HepG2 (cell line): ENCODE measurements around the gene KCTD5. TPM values are rescaled to one million over a fixed set of nuclear protein-coding genes. Genes with fewer than 3 reads are reported as not detected.
A peak's percentile ranks its signal among the peaks of the same experiment; 100 is the strongest.

Experiments used
- AHR ChIP-seq: IDR thresholded peaks from 2 replicates; pipeline ENCODE4 v1.6.1; 2018; ENCODE audit warnings: missing genetic modification reagents, missing compliant biosample characterization
- BHLHE40 ChIP-seq: IDR thresholded peaks from 2 replicates; pipeline ENCODE4 v1.6.1; 2011; ENCODE audit warnings: low read length, improper control_type of control experiment
- CC2D1A ChIP-seq: sonication (generic); formaldehyde crosslinking; IDR thresholded peaks from 2 replicates; pipeline ENCODE4 v1.8.1; 2023; ENCODE audit warnings: mild to moderate bottlenecking, missing genetic modification reagents
- CERS6 ChIP-seq: sonication (generic); formaldehyde crosslinking; IDR thresholded peaks from 2 replicates; pipeline ENCODE4 v1.5.0; 2020; ENCODE audit warnings: missing genetic modification reagents
- ERF ChIP-seq: IDR thresholded peaks from 2 replicates; pipeline ENCODE4 v1.6.1; 2018; ENCODE audit warnings: missing biosample characterization, missing genetic modification reagents
- FOXA1 ChIP-seq, 2 experiments: fragments of 450-650 bp in 1 of 2; sonication (generic) in 1 of 2; formaldehyde crosslinking in 1 of 2; IDR thresholded peaks; 2 replicates each; pipeline versions ENCODE4 v1.4.0 to v1.6.1; 2016 to 2020; ENCODE audit warnings: missing genetic modification reagents in 1 of 2
- GFI1 ChIP-seq: sonication (generic); formaldehyde crosslinking; IDR thresholded peaks from 2 replicates; pipeline ENCODE4 v1.5.0; 2020; ENCODE audit warnings: missing genetic modification reagents, mild to moderate bottlenecking, borderline replicate concordance
- GPBP1L1 ChIP-seq: sonication (generic); formaldehyde crosslinking; IDR thresholded peaks from 2 replicates; pipeline ENCODE4 v1.5.0; 2020; ENCODE audit warnings: mild to moderate bottlenecking, missing genetic modification reagents
- HOXA7 ChIP-seq: sonication (generic); formaldehyde crosslinking; IDR thresholded peaks from 2 replicates; pipeline ENCODE4 v1.8.1; 2022; ENCODE audit warnings: mild to moderate bottlenecking, missing genetic modification reagents, moderate library complexity
- MYNN ChIP-seq: sonication (generic); formaldehyde crosslinking; IDR thresholded peaks from 2 replicates; pipeline ENCODE4 v1.4.0; 2020; ENCODE audit warnings: mild to moderate bottlenecking, low read depth, missing genetic modification reagents
- NFYC ChIP-seq: IDR thresholded peaks from 2 replicates; pipeline ENCODE4 v1.6.1; 2016; ENCODE audit warnings: missing genetic modification reagents, missing compliant biosample characterization
- RELA ChIP-seq: sonication (generic); formaldehyde crosslinking; IDR thresholded peaks from 2 replicates; pipeline ENCODE4 v1.4.0; 2020; ENCODE audit warnings: missing genetic modification reagents
- SKIL ChIP-seq: sonication (generic); formaldehyde crosslinking; IDR thresholded peaks from 2 replicates; pipeline ENCODE4 v1.8.0; 2022; ENCODE audit warnings: missing genetic modification reagents, mild to moderate bottlenecking, moderate library complexity, borderline replicate concordance
- THRA ChIP-seq: sonication (generic); formaldehyde crosslinking; IDR thresholded peaks from 2 replicates; pipeline ENCODE4 v1.4.0; 2020; ENCODE audit warnings: missing genetic modification reagents, borderline replicate concordance
- ZFP36L1 ChIP-seq: sonication (generic); formaldehyde crosslinking; IDR thresholded peaks from 2 replicates; pipeline ENCODE4 v1.8.0; 2022; ENCODE audit warnings: mild to moderate bottlenecking, missing genetic modification reagents, moderate library complexity
- ZFYVE20 ChIP-seq: sonication (generic); formaldehyde crosslinking; IDR thresholded peaks from 2 replicates; pipeline ENCODE4 v1.8.0; 2023; ENCODE audit warnings: low read depth, mild to moderate bottlenecking, moderate library complexity, missing genetic modification reagents, borderline replicate concordance
- ZKSCAN1 ChIP-seq: fragments of 150-350 bp; IDR thresholded peaks from 2 replicates; pipeline ENCODE4 v1.6.1; 2014; ENCODE audit warnings: low read length
- ZNF329 ChIP-seq: sonication (generic); formaldehyde crosslinking; IDR thresholded peaks from 2 replicates; pipeline ENCODE4 v1.9.0; 2021; ENCODE audit warnings: low read depth, mild to moderate bottlenecking, missing genetic modification reagents
- ZNF558 ChIP-seq: sonication (generic); formaldehyde crosslinking; IDR thresholded peaks from 2 replicates; pipeline ENCODE4 v1.9.0; 2022; ENCODE audit warnings: mild to moderate bottlenecking, missing genetic modification reagents, borderline replicate concordance
- ZNF597 ChIP-seq: sonication (generic); formaldehyde crosslinking; IDR thresholded peaks from 2 replicates; pipeline ENCODE4 v1.5.0; 2020; ENCODE audit warnings: missing genetic modification reagents
- ZNF674 ChIP-seq: sonication (generic); formaldehyde crosslinking; IDR thresholded peaks from 2 replicates; pipeline ENCODE4 v1.5.0; 2020; ENCODE audit warnings: low read depth, mild to moderate bottlenecking, missing genetic modification reagents
- ZNF788 ChIP-seq: sonication (generic); formaldehyde crosslinking; IDR thresholded peaks from 2 replicates; pipeline ENCODE4 v1.5.0; 2020; ENCODE audit warnings: mild to moderate bottlenecking, missing genetic modification reagents, borderline replicate concordance
- polyA plus RNA-seq, 8 experiments: library from polyadenylated mRNA; depleted of rRNA in 3 of 8; stranded (reverse) in 7 of 8; unstranded in 1 of 8; fragments of >200 nt; fragmentation: Illumina TruSeq in 4 of 8; extraction: Trizol in 4 of 8; gene quantifications; 2 replicates each; pipeline versions ENCODE4 v1.2.1 to v1.2.3, GENCODE V29; 2011 to 2016; ENCODE audit warnings: low read depth in 4 of 8, missing spikeins in 1 of 8, mixed read lengths in 1 of 8; ENCODE audit not compliant: insufficient read depth in 1 of 8
- total RNA-seq, 5 experiments: library from RNA; depleted of rRNA; stranded (reverse); fragments of >200 nt; fragmentation: Illumina TruSeq; extraction: Trizol; gene quantifications; 2 replicates each; pipeline ENCODE4 v1.2.3, GENCODE V29; 2016; ENCODE audit warnings: low read depth in 1 of 5

KCTD5 gene
- total and polyA plus RNA-seq, 2 of the 13 experiments (the other 11 are each of a cell fraction or from before 2014, with no cell fraction given): 25.4 to 29.8 TPM

GRCh38 chr16:2682209-2683021 is at the start of gene KCTD5 (continued):
- TF ChIP-seq AHR (CRISPR knock-in tag): peak; percentile 49; the same call in 1 of the 2 replicates
- no peak for TF ChIP-seq SKIL (CRISPR knock-in tag)
- TF ChIP-seq FOXA1 (IDR thresholded peaks at IDR 0.05): no peak
- 0 out of 2 replicates have a peak, but pooled peaks have one; percentile 6 for TF ChIP-seq FOXA1 (CRISPR knock-in tag; IDR thresholded peaks at IDR 0.05)
- TF ChIP-seq ZFYVE20 (CRISPR knock-in tag): no peak
- TF ChIP-seq CC2D1A (CRISPR knock-in tag): no peak
- TF ChIP-seq ZNF597: no peak
- peak; percentile 78 for TF ChIP-seq THRA (CRISPR knock-in tag)
- TF ChIP-seq ZFP36L1 (CRISPR knock-in tag): peak; percentile 74; the same call in 1 of the 2 replicates
- peak; percentile 77; the same call in 1 of the 2 replicates for TF ChIP-seq ZNF329 (CRISPR knock-in tag)
- TF ChIP-seq BHLHE40: peak; percentile 66
- peak; percentile 67 for TF ChIP-seq NFYC (CRISPR knock-in tag)
- peak; percentile 99 for TF ChIP-seq ZNF788
- TF ChIP-seq GFI1 (CRISPR knock-in tag): peak; percentile 85; the same call in 1 of the 2 replicates
- no peak; the same call in 1 of the 2 replicates for TF ChIP-seq MYNN
- TF ChIP-seq GPBP1L1 (CRISPR knock-in tag): no peak
- TF ChIP-seq RELA (CRISPR knock-in tag): peak; percentile 64; the same call in 1 of the 2 replicates
- peak; percentile 57; the same call in 1 of the 2 replicates for TF ChIP-seq ZNF674
- peak; percentile 69; the same call in 1 of the 2 replicates for TF ChIP-seq ZNF558
- no peak for TF ChIP-seq HOXA7 (CRISPR knock-in tag)
- peak; percentile 39; the same call in 1 of the 2 replicates for TF ChIP-seq ZKSCAN1
- peak; percentile 99 for TF ChIP-seq ERF (CRISPR knock-in tag)
- TF ChIP-seq CERS6: peak; percentile 78; the same call in 1 of the 2 replicates
